Naive thymus-derived CD4-positive, alpha-beta T cell (primary cell): ENCODE data around the gene RUNX2. TPM values are rescaled to one million over a fixed set of nuclear protein-coding genes. Genes with fewer than 3 reads are reported as not detected.

Source experiments
- ATAC-seq: fragments of 150-1000 bp; cut with Tn5 transposase; 2 replicates; pipeline ENCODE4 v1.10.0; 2021; ENCODE audit warnings: mild to moderate bottlenecking, moderate library complexity
- CTCF ChIA-PET: fragments of 350-600 bp; sonication (Branson Sonifier 250); formaldehyde crosslinking; loops from one replicate; lab custom pipeline; 2021; ENCODE audit warnings: antibody characterized with exemption; lab: Charles Lee
- POLR2A ChIA-PET: fragments of 350-600 bp; sonication (Branson Sonifier 250); formaldehyde crosslinking; loops from one replicate; lab custom pipeline; 2021; ENCODE audit warnings: antibody characterized with exemption, inconsistent platforms; lab: Charles Lee
- DNase-seq, 9 donors: peaks; one replicate each; pipeline versions ENCODE4 v3.0.0 to v3.0.0-alpha.2; 2020 to 2022; ENCODE audit warnings: mixed read lengths in 1 of 9
- H3K27ac ChIP-seq: one replicate; pipeline ENCODE4 v1.7.0; 2013; ENCODE audit warnings: mild to moderate bottlenecking, low read depth, low read length, moderate library complexity
- H3K27me3 ChIP-seq, 2 donors: one replicate each; pipeline ENCODE4 v1.7.0; 2013; ENCODE audit warnings: low read length in 2 of 2, mild to moderate bottlenecking in 2 of 2, moderate library complexity in 2 of 2; ENCODE audit not compliant: control insufficient read depth in 2 of 2, insufficient read depth in 2 of 2
- H3K36me3 ChIP-seq, 3 experiments: 1 replicate in 2 of 3; 2 replicates in 1 of 3; pipeline ENCODE4 v1.7.0; 2013; ENCODE audit warnings: low read length in 3 of 3, mild to moderate bottlenecking in 3 of 3, moderate library complexity in 1 of 3; ENCODE audit not compliant: insufficient read depth in 3 of 3, control insufficient read depth in 2 of 3
- H3K4me1 ChIP-seq, 2 donors: one replicate each; pipeline ENCODE4 v1.7.0; 2013; ENCODE audit warnings: low read length in 2 of 2, mild to moderate bottlenecking in 2 of 2, moderate library complexity in 1 of 2; ENCODE audit not compliant: control insufficient read depth in 2 of 2, insufficient read depth in 2 of 2
- H3K4me3 ChIP-seq: 2 replicates; pipeline ENCODE4 v1.7.0; 2013; ENCODE audit warnings: mild to moderate bottlenecking, low read length
- H3K9me3 ChIP-seq, 3 experiments: 1 replicate in 2 of 3; 2 replicates in 1 of 3; pipeline ENCODE4 v1.7.0; 2013; ENCODE audit warnings: low read length in 3 of 3; ENCODE audit not compliant: control insufficient read depth in 2 of 3
- H3K27ac Mint-ChIP-seq, 9 donors: one replicate each; pipeline ENCODE4 v1.8.0; 2020 to 2022; ENCODE audit warnings: mixed read lengths in 9 of 9, mild to moderate bottlenecking in 8 of 9, moderate library complexity in 5 of 9, inconsistent platforms in 2 of 9
- H3K27me3 Mint-ChIP-seq, 5 donors: one replicate each; pipeline ENCODE4 v1.8.0; 2021 to 2022; ENCODE audit warnings: mixed read lengths in 5 of 5, mild to moderate bottlenecking in 1 of 5
- H3K36me3 Mint-ChIP-seq, 5 donors: one replicate each; pipeline ENCODE4 v1.8.0; 2020 to 2022; ENCODE audit warnings: mixed read lengths in 5 of 5, mild to moderate bottlenecking in 3 of 5, inconsistent platforms in 1 of 5
- H3K4me1 Mint-ChIP-seq, 7 donors: one replicate each; pipeline ENCODE4 v1.8.0; 2020 to 2022; ENCODE audit warnings: mixed read lengths in 7 of 7, mild to moderate bottlenecking in 3 of 7, inconsistent platforms in 1 of 7
- H3K4me3 Mint-ChIP-seq, 10 donors: one replicate each; pipeline ENCODE4 v1.8.0; 2020 to 2022; ENCODE audit warnings: mild to moderate bottlenecking in 10 of 10, mixed read lengths in 10 of 10, moderate library complexity in 6 of 10, inconsistent platforms in 2 of 10
- H3K9me3 Mint-ChIP-seq, 11 donors: one replicate each; pipeline ENCODE4 v1.8.0; 2020 to 2022; ENCODE audit warnings: mixed read lengths in 11 of 11, mild to moderate bottlenecking in 4 of 11, inconsistent platforms in 1 of 11, moderate library complexity in 1 of 11
- intact Hi-C, 2 donors: fragments of 100-400 bp; cut with micrococcal nuclease; formaldehyde crosslinking; loops; one replicate each; pipeline ENCODE4 v1.15.1; 2023
- polyA plus RNA-seq, 2 donors: library from polyadenylated mRNA; unstranded; fragments of 300-500 nt; fragmentation: Illumina TruSeq; gene quantifications; one replicate each; pipeline ENCODE4 v1.2.3, GENCODE V29; 2021
- total RNA-seq, 6 experiments: library from RNA in 5 of 6; stranded (reverse) in 5 of 6; gene quantifications; 1 replicate in 5 of 6; 2 replicates in 1 of 6; pipeline ENCODE4 v1.2.3 and lab custom pipeline; 2021 to 2026

RUNX2 gene
- total and polyA plus RNA-seq, 7 experiments from 2014 or later: 2.3 to 17.9 (median 13.9) TPM

- H3K27me3 ChIP-seq: no peaks in the 10 kb centered on the region
- peaks cover 21 to 74% (median 43%) of the 10 kb centered on the region in 7 donors for H3K4me1 Mint-ChIP-seq
- H3K9me3 ChIP-seq: no peaks in the 10 kb centered on the region
- H3K4me3 Mint-ChIP-seq: no peak overlapping the region
- no peaks in the 10 kb centered on the region for H3K27me3 Mint-ChIP-seq
- peaks cover 0 to 14% (median 4%) of the 10 kb centered on the region in 11 donors for H3K9me3 Mint-ChIP-seq
- POLR2A ChIA-PET: interaction anchor here (1.1 to 2.1 kb wide), 3 partner anchors 9 to 80 kb away, joined by 4 to 10 read pairs (median 5); partner anchors contain the start of gene SUPT3H
- no peak overlapping the region for H3K27ac ChIP-seq
- intact Hi-C loops: loop anchor here (1.0 to 10.0 kb wide), 6 partner anchors 80 to 642 kb away; partner anchors contain the start of gene SUPT3H (in 1 of the 2)
- peak overlapping the region in 6 of 9 donors; percentile 4 to 56 (median 19) for H3K27ac Mint-ChIP-seq
- ATAC-seq (no peak), DNase-seq (no peak)
- H3K36me3 Mint-ChIP-seq: peaks cover 0 to 25% (median 4%) of the 10 kb centered on the region in 5 donors
- CTCF ChIA-PET: interaction anchor here (0.7 to 1.4 kb wide), 6 partner anchors 27 to 642 kb away, joined by 3 to 7 read pairs (median 4); partner anchors contain the start of gene SUPT3H
- H3K4me1 ChIP-seq: peaks cover 0 to 14% of the 10 kb centered on the region in 2 donors
- H3K4me3 ChIP-seq: no peak overlapping the region
- no peaks in the 10 kb centered on the region for H3K36me3 ChIP-seq
Observed at GRCh38 chr6:45297320-45297719, 30.8 kb upstream of the RUNX2 start.

GRCh38 chr6:45299096-45299581 is 29.0 kb upstream of the RUNX2 start:
- H3K4me3 Mint-ChIP-seq: no peak overlapping the region
- H3K36me3 Mint-ChIP-seq: peaks cover 0 to 22% (median 4%) of the 10 kb centered on the region in 5 donors
- Histone ChIP-seq H3K4me1 (peaks cover 0 to 3% of the 10 kb centered on the region in 2 donors), H3K9me3 (no peaks in the 10 kb centered on the region), H3K27ac (no peak overlapping the region), H3K36me3 (no peaks in the 10 kb centered on the region), H3K4me3 (no peak overlapping the region), H3K27me3 (no peaks in the 10 kb centered on the region)
- no peaks in the 10 kb centered on the region for H3K27me3 Mint-ChIP-seq
- H3K4me1 Mint-ChIP-seq: peaks cover 5 to 55% (median 30%) of the 10 kb centered on the region in 7 donors
- ATAC-seq (no peak), DNase-seq (no peak)
- no peak overlapping the region for H3K27ac Mint-ChIP-seq
- POLR2A ChIA-PET: no interaction called here
- CTCF ChIA-PET: interaction anchor here (0.6 to 1.9 kb wide), 4 partner anchors 10 to 624 kb away, joined by 3 to 5 read pairs (median 4); no protein-coding TSS in a partner anchor
- H3K9me3 Mint-ChIP-seq: peaks cover 0 to 15% (median 0%) of the 10 kb centered on the region in 11 donors
- intact Hi-C loops: loop anchor here (1.0 to 10.0 kb wide), 4 partner anchors 11 to 416 kb away; partner anchors contain the start of gene SUPT3H (in 1 of the 2)

- H3K4me3 ChIP-seq: no peak overlapping the region
- Mint-ChIP-seq H3K4me1 (peaks cover 4 to 47% (median 20%) of the 10 kb centered on the region in 7 donors), H3K9me3 (peaks cover 0 to 12% (median 2%) of the 10 kb centered on the region in 11 donors), H3K36me3 (peaks cover 3 to 17% (median 9%) of the 10 kb centered on the region in 5 donors), H3K27ac (peak overlapping the region in 7 of 9 donors; percentile 9 to 67 (median 29)), H3K4me3 (no peak overlapping the region), H3K27me3 (no peaks in the 10 kb centered on the region)
- ChIA-PET CTCF (interaction anchor here (1.1 to 1.7 kb wide), 2 partner anchors 10 to 645 kb away, joined by 3 to 7 read pairs; no protein-coding TSS in a partner anchor), POLR2A (interaction anchor here (0.8 to 1.5 kb wide), 4 partner anchors 10 to 121 kb away, joined by 4 to 5 read pairs (median 4); partner anchors contain the start of genes RUNX2 and SUPT3H)
- no peaks in the 10 kb centered on the region for H3K4me1 ChIP-seq
- H3K27ac ChIP-seq: no peak overlapping the region
- H3K36me3 ChIP-seq: no peaks in the 10 kb centered on the region
- DNase-seq: no peak
- intact Hi-C loops: no loop called here
- ATAC-seq: no peak
- no peaks in the 10 kb centered on the region for H3K9me3 ChIP-seq
- no peaks in the 10 kb centered on the region for H3K27me3 ChIP-seq
Observed at GRCh38 chr6:45300736-45301135, 27.4 kb upstream of the RUNX2 start.

- ATAC-seq (no peak), DNase-seq (no peak)
- Histone ChIP-seq H3K36me3 (no peaks in the 10 kb centered on the region), H3K27me3 (no peaks in the 10 kb centered on the region), H3K27ac (no peak overlapping the region), H3K9me3 (no peaks in the 10 kb centered on the region), H3K4me3 (no peak overlapping the region), H3K4me1 (no peaks in the 10 kb centered on the region)
- H3K9me3 Mint-ChIP-seq: peaks cover 0 to 20% (median 10%) of the 10 kb centered on the region in 11 donors
- ChIA-PET CTCF (interaction anchor here (1.1 to 1.7 kb wide), 2 partner anchors 9 to 646 kb away, joined by 3 to 7 read pairs; no protein-coding TSS in a partner anchor), POLR2A (interaction anchor here (0.5 to 1.5 kb wide), 7 partner anchors 9 to 351 kb away, joined by 3 to 5 read pairs (median 4); partner anchors contain the start of genes RUNX2 and SUPT3H)
- H3K36me3 Mint-ChIP-seq: peaks cover 7 to 25% (median 16%) of the 10 kb centered on the region in 5 donors
- peaks cover 4 to 54% (median 28%) of the 10 kb centered on the region in 7 donors for H3K4me1 Mint-ChIP-seq
- no peak overlapping the region for H3K4me3 Mint-ChIP-seq
- H3K27ac Mint-ChIP-seq: peak overlapping the region in 3 of 9 donors; percentile 29 to 45 (median 42)
- no peaks in the 10 kb centered on the region for H3K27me3 Mint-ChIP-seq
- intact Hi-C loops: no loop called here
Observed at GRCh38 chr6:45301348-45302142, 26.6 kb upstream of the RUNX2 start.

- no peak overlapping the region for H3K27ac ChIP-seq
- Mint-ChIP-seq H3K36me3 (peaks cover 10 to 34% (median 19%) of the 10 kb centered on the region in 5 donors), H3K4me1 (peaks cover 4 to 47% (median 26%) of the 10 kb centered on the region in 7 donors), H3K4me3 (no peak overlapping the region), H3K9me3 (peaks cover 0 to 23% (median 13%) of the 10 kb centered on the region in 11 donors), H3K27ac (no peak overlapping the region), H3K27me3 (no peaks in the 10 kb centered on the region)
- POLR2A ChIA-PET: interaction anchor here (0.7 to 1.1 kb wide), 2 partner anchors 16 to 445 kb away, joined by 4 read pairs; no protein-coding TSS in a partner anchor
- no peaks in the 10 kb centered on the region for H3K27me3 ChIP-seq
- intact Hi-C loops: no loop called here
- no peaks in the 10 kb centered on the region for H3K9me3 ChIP-seq
- CTCF ChIA-PET: no interaction called here
- ATAC-seq: no peak
- no peak for DNase-seq
- H3K36me3 ChIP-seq: no peaks in the 10 kb centered on the region
- H3K4me1 ChIP-seq: no peaks in the 10 kb centered on the region
- no peak overlapping the region for H3K4me3 ChIP-seq
Observed at GRCh38 chr6:45302832-45303231, 25.3 kb upstream of the RUNX2 start.

GRCh38 chr6:45305546-45305945 is 22.6 kb upstream of the RUNX2 start:
- ATAC-seq (no peak), DNase-seq (no peak)
- Mint-ChIP-seq H3K36me3 (peaks cover 14 to 50% (median 22%) of the 10 kb centered on the region in 5 donors), H3K27me3 (no peaks in the 10 kb centered on the region), H3K4me1 (peaks cover 17 to 62% (median 46%) of the 10 kb centered on the region in 7 donors), H3K27ac (peak overlapping the region in 1 of 9 donors; percentile 61), H3K4me3 (no peak overlapping the region), H3K9me3 (peaks cover 3 to 43% (median 13%) of the 10 kb centered on the region in 11 donors)
- H3K27me3 ChIP-seq: no peaks in the 10 kb centered on the region
- no peaks in the 10 kb centered on the region for H3K36me3 ChIP-seq
- no peak overlapping the region for H3K27ac ChIP-seq
- intact Hi-C loops: no loop called here
- no peaks in the 10 kb centered on the region for H3K9me3 ChIP-seq
- peaks cover 9 to 10% of the 10 kb centered on the region in 2 donors for H3K4me1 ChIP-seq
- ChIA-PET POLR2A (interaction anchor here (1.7 kb wide), 1 partner anchor 8 kb away, joined by 4 read pairs; no protein-coding TSS in a partner anchor), CTCF (no interaction called here)
- no peak overlapping the region for H3K4me3 ChIP-seq
